HG02571 (cell line): ENCODE measurements around the gene CDKN2C.
"Not testable (repeated sequence)": the region's sequence is repeated elsewhere in the genome, so short reads cannot be mapped to it uniquely, and the experiment has no call there.

ENCODE experiments used
- ATAC-seq: cut with Tn5 transposase; IDR thresholded peaks from one replicate; pipeline ENCODE4 v1.9.1; 2021; ENCODE audit warnings: mild to moderate bottlenecking, moderate library complexity; ENCODE audit not compliant: unreplicated experiment

CDKN2C gene

GRCh38 chr1:50969611-50970508 is at the start of gene CDKN2C:
Gene CDKN2C, plus strand, starts transcription at chr1:50970245. Its CDS starts 124 bp downstream, at chr1:50970369.
- ATAC-seq, result peak; percentile 30

- no peak for ATAC-seq
These were observed 49.6 kb upstream of the CDKN2C start for GRCh38 chr1:50920409-50920808.

GRCh38 chr1:50921029-50921428 is 49.0 kb upstream of the CDKN2C start:
- no peak for ATAC-seq

- no peak for ATAC-seq
These were observed 46.5 kb upstream of the CDKN2C start for GRCh38 chr1:50923564-50923963.

DNA sequence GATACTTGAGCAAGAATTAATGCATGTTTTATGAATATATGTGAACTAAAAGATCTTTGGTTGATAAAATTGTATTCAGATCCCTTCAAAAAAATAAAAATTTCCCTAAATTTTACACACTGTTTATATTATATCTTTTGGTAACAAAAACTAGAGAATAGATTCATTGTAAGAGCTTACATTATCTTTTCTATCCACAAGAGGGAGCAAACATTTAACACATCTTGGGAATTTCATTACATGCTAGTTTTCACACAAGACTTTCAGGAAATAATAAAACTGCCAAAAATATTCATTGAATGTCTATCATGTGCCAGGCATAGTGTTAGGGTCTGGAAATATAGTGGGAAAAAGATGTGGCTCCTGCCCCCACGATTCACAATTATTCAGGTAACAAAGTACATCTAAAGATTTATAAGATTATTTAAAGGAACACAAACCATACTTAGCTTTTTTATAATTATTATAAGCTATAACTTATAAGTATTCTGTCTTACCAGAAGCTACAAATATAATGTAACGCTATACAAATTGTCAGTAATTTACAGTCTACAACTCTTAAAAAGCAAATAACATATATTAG is 40.6 kb upstream of the CDKN2C start:
- no peak for ATAC-seq

DNA sequence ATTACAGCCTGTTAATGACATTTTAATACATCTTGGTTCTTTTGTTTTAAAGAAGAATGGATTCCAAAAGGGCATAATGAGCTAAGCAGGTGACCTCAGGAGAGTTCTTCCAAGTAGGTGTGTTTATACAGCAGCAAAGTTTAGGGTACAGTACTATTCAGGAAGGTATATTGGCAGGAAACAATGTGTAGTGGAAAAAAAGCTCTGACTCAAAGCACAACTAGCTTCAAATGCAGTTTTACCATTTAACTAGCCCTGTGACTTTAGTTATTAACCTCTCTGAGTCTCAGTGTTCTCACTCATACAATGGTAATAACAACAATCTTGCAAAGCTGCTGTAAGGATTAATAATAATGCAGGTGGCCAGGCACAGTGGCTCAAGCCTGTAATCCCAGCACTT is 39.9 kb upstream of the CDKN2C start:
- ATAC-seq, result no peak

GRCh38 chr1:50930965-50931737 is 38.9 kb upstream of the CDKN2C start:
- no peak for ATAC-seq

DNA sequence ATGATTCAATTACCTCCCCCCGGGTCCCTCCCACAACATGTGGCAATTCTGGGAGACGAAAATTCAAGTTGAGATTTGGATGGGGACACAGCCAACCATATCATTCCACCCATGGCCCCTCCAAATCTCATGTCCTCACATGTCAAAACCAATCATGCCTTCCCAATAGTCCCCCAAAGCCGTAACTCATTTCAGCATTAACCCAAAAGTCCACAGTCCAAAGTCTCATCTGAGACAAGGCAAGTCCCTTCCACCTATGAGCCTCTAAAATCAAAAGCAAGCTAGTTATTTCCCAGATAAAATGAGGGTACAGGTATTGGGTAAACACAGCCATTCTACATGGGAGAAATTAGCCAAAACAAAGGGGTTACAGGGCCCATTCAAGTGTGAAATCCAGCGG is 38.0 kb upstream of the CDKN2C start:
- not testable (repeated sequence) for ATAC-seq

DNA sequence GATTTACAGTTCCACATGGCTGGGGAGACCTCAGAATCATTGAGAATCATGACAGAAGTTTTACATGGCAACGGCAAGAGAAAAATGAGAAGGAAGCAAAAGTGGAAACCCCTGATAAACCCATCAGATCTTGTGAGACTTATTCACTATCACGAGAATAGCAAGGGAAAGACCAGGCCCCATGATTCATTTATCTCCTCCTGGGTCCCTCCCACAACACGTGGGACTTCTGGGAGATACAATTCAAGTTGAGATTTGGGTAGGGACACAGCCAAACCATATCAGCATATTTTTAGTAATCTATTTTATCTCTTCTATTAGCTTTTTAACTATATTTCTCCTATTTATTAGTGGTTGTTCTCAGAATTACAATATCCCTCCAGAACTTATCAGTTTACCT is 36.3 kb upstream of the CDKN2C start:
- ATAC-seq, result not testable (repeated sequence)

- ATAC-seq, result no peak
These were observed 35.2 kb upstream of the CDKN2C start for GRCh38 chr1:50934838-50935237.

DNA sequence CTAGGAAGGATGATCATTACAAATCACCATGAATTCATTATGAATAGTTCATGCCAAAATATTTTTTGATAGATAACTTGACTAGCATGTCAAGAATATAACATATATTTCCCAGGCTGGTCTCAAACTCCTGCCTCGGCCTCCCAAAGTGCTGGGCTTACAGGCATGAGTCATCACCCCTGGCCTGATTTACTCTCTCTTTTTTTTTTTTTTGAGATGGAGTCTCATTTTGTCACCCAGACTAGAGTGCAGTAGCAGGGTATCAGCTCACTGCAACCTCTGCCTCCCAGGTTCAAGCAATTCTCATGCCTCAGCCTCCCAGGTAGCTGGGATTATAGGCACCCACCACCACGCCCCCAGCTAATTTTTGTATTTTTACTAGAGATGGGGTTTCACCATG is 34.8 kb upstream of the CDKN2C start:
- not testable (repeated sequence) for ATAC-seq

GRCh38 chr1:50936321-50936720 is 33.7 kb upstream of the CDKN2C start:
- no peak for ATAC-seq

DNA sequence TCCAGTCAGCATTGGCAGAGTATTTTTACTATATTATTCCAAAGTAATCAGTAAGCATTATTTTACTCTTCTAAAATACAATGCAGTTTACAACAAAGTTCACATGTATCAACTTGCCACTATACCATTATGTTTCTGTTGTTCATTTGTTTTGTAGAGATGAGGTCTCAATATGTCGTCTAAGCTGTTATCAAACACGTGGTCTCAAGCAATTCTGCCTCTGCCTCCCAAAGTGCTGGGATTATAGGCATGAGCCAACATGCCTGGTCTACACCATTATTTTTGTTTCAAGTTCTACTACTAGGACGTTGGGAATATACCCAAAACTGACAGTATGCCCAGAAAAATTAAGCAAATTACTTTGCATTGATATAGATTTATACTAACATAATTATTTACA is 29.8 kb upstream of the CDKN2C start:
- no peak for ATAC-seq

GRCh38 chr1:50942334-50942733 is 27.7 kb upstream of the CDKN2C start:
- no peak for ATAC-seq

DNA sequence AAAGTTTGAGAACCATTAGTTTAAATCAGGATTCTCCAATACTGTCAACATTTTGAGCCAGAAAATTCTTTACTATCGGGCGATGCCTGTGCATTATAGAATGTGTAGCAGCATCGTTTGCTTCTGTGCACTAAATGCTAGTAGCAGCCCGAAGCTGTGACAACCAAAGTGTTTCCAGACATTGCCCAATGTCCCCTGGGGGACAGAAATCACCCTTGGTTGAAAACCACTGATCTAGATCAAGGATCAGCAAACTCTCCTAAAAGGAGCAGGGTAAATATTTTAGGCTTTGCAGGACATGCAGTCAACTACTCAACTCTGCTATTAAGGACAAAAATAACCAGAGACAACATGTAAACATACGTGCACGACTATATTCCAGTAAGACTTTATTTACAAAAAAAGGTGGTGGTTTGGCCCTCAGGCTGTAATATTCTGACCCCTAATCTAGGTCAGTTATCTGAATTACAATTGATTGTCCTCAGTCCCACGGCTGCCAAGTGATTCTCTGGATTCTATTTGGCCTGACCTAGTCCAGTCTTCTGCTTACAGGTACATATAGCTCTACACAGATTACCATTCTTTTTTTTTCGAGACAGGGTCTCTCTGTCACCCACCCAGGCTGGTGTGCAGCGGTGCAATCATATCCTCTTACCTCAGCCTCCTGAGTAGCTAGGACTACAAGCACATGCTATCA is 20.6 kb upstream of the CDKN2C start:
- ATAC-seq, result no peak

DNA sequence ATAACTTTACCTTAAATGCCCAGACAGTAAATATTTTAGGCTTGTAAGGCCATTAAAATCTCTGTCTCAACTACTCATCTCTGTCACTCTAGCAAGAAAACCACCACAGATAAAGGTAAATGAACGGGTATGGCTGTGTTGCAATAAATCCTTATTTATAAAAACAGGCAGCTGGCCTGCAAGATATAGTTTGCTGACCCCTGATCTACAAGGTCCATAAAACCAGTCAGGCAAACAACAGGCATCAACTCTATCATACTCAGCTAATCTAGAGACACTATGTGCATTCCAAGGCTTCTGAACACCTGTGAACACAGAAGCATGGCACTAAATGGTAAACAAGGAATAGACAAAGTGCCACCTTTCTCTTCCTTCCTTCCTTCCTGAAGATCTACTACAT is 19.6 kb upstream of the CDKN2C start:
- no peak for ATAC-seq

DNA sequence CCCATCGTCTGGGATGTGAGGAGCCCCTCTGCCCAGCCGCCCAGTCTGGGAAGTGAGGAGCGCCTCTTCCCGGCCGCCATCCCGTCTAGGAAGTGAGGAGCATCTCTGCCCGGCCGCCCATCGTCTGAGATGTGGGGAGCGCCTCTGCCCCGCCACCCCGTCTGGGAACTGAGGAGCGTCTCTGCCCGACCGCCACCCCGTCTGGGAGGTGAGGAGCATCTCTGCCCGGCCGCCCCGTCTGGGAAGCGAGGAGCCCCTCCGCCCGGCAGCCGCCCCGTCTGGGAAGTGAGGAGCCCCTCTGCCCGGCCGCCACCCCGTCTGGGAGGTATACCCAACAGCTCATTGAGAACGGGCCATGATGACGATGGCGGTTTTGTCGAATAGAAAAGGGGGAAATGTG is 17.5 kb upstream of the CDKN2C start:
- not testable (repeated sequence) for ATAC-seq

- no peak for ATAC-seq
These were observed 14.9 kb upstream of the CDKN2C start for GRCh38 chr1:50955116-50955515.

DNA sequence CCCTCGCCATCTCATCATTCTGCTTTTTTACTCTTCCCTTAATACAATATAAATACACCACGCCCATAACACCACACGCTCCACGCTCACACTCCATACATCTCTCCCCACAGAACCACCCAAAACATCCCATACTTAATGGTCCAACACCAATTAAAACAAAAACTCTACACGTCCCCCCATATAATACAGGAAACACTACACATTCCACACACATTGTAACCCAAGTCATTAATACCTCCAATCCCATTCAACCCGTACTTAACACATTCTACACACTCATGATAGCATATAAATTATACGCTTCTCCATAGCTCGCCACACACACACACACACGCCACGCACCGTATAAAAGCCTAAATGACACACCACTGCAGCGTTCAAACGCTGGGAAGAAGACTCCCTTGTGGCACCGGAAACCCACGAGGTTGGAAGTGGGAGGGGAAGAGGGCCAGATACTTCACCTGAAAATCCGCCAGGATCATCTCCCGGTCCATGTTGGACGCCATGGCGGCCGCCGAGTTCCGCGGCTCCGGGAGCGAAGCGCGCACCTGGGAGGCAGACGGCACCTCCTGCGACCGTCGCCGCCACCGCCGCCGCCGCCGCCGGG is 10.6 kb upstream of the CDKN2C start:
- no peak for ATAC-seq
